Measurements from ENCODE around the gene NECTIN2.
"Not testable (repeated sequence)": the region's sequence is repeated elsewhere in the genome, so short reads cannot be mapped to it uniquely, and the experiment has no call there.

The NECTIN2 gene

DNA sequence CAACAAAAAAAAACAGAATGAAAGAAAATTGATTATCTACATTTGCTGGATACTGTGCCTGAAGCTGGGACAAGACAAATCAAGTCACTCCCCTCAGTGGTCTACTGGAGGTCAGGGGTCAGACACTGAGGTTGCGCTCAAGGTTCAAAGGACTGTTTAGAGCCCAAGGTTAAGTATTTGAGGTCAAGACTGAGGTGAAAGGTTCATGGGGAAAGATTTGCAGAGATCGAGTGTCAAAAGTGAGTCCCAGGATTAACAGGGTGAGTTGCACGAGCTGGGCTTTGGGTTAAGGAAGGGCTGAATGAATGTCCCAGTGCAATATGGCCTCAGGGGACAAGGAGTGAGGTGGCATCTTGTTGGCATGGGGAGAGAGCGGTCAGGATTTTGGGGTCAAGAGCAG, 41.6 kb downstream of the NECTIN2 start:
- no peak for DNase-seq

DNA sequence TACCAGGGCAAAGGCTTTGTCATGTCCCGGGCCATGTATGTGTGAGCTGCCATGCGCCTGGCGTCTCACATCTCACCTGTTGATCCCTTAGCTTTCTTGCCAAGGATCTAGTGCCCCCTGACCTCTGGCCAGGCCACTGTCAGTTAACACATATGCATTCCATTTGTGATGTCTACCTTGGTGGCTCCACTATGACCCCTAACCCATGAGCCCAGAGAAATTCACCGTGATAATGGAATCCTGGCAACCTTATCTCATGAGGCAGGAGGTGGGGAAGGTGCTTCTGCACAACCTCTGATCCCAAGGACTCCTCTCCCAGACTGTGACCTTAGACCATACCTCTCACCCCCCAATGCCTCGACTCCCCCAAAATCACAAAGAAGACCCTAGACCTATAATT, 42.2 kb downstream of the NECTIN2 start:
- DNase-seq = not testable (repeated sequence)

GRCh38 chr19:44889830-44890365, 43.8 kb downstream of the NECTIN2 start:
- no peak for DNase-seq

DNA sequence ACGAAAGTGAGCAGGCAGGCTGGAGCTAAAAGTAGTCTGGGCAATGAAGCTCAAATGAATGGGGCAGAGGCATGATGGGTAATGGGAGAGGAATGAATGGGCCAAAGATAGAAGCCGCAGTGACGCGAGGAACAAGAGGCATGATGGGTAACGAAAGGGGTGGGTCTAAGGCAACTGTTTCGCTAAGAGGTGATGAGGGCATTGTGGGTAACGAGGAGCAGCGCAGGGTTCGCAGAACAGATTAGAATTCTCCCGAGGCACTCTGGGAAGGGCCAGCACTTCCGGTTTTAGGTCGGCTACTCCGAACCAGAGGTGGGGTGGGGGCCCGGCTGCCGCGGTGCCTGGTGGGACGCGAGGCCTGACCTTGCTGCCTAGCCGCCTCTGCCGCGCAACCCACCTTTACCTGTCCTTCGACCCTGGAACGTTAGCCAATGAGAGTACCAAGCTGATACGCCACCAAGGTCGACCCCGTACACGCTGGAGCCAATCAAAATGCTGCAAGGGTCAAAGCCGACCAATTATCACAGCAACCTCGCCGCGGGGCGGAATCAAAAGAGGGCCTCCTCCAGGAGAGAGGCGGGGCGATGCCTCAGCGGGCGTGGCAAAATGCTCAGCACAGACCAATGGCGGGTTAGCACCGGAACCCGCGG, 44.4 kb downstream of the NECTIN2 start:
- peak; percentile 100 for DNase-seq

DNA sequence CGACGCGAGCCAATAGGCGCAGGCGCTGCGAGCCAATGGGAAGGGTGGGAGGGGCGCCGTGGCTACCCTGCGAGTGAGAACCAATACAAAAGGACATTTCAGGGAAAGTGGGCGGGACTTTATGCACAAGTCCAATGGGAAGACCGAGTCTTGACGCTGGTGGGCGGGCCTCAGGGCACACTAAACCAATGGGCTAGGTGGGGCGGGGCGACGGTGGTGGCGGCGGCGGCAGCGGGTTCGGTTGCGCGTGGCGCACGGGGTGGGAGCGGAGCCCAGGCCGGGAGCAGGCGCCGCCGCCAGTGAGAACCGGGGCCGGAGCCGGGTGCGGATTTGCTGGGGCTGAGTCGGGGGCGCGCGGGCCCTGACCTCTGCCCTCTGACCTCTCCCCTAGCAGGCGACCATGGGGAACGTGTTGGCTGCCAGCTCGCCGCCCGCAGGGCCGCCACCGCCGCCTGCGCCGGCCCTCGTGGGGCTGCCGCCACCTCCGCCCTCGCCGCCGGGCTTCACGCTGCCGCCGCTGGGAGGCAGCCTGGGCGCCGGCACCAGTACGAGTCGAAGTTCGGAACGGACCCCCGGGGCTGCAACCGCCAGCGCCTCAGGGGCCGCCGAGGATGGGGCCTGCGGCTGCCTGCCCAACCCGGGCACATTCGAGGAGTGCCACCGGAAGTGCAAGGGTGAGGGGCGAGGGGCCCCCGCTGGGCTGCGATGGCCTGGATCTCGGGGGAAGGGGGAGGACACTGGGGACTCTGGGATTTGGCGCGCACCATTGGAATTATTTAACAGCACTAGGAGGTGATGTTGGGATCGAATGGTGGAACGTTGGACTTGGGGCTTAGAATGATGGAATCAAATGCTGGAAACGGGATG, 45.2 kb downstream of the NECTIN2 start, which contains the start of gene TOMM40:
TOMM40 (plus strand) TSS at position 239 of the 867 bp plus-strand sequence; CDS start at position 401, 162 bp downstream.
- no peak for DNase-seq

GRCh38 chr19:44892932-44893331, 46.8 kb downstream of the NECTIN2 start:
- DNase-seq = no peak

- no peak for DNase-seq
Measured at GRCh38 chr19:44893332-44894051, 47.4 kb downstream of the NECTIN2 start.

GRCh38 chr19:44894052-44894400, 47.9 kb downstream of the NECTIN2 start:
- no peak for DNase-seq

GRCh38 chr19:44894946-44895345, 48.8 kb downstream of the NECTIN2 start:
- DNase-seq = no peak

- no peak for DNase-seq
Measured at GRCh38 chr19:44897835-44898234, 51.7 kb downstream of the NECTIN2 start.

DNA sequence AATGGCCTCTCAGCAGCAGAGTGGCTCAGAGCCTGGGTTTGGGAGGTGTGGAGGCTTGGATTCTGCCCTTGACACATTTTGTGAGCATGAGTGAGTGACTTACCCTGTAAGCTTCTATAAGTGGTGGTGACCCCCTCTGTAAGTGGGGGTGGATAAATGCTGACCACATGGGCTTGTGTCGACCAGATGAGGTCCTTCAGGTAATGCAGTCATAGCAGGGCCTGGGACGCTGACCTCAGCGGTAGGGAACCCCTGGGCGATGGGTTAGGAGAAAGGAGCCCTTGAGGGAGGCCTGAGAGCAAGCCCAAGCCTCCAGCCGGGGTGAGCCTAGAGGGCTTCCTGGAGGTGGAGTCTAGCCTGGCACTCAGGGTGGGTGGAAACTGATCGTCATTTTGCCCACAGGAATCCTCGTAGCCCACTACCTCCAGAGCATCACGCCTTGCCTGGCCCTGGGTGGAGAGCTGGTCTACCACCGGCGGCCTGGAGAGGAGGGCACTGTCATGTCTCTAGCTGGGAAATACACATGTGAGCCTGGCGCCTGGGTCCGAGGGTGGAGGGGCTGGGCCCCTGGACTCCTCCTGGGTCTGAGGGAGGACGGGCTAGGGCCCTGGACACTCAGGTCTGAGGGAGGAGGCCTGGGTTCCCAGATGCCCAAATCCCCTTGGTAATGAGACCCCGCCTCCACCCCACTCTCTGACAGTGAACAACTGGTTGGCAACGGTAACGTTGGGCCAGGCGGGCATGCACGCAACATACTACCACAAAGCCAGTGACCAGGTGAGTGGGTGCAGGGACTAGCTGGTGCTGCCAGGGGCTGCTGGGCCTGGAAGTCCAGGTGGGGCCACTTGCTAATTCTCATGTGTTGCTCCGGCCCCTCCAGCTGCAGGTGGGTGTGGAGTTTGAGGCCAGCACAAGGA, 54.5 kb downstream of the NECTIN2 start:
- DNase-seq = no peak

GRCh38 chr19:44903216-44903601, 57.1 kb downstream of the NECTIN2 start:
- no peak for DNase-seq

DNA sequence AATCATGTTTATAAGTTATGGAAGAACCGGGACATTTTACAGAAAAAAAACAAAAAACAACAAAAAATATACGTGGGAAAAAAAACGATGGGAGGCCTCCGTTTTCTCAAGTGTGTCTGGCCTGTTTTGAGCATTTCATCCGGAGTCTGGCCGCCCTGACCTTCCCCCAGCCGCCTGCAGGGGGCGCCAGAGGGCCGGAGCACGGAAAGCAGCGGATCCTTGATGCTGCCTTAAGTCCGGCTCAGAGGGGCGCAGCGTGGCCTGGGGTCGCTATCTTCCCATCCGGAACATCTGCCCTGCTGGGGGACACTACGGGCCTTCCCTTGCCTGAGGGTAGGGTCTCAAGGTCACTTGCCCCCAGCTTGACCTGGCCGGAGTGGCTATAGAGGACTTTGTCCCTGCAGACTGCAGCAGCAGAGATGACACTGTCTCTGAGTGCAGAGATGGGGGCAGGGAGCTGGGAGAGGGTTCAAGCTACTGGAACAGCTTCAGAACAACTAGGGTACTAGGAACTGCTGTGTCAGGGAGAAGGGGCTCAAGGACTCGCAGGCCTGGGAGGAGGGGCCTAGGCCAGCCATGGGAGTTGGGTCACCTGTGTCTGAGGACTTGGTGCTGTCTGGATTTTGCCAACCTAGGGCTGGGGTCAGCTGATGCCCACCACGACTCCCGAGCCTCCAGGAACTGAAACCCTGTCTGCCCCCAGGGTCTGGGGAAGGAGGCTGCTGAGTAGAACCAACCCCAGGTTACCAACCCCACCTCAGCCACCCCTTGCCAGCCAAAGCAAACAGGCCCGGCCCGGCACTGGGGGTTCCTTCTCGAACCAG, 57.7 kb downstream of the NECTIN2 start:
- DNase-seq = peak; percentile 91

DNA sequence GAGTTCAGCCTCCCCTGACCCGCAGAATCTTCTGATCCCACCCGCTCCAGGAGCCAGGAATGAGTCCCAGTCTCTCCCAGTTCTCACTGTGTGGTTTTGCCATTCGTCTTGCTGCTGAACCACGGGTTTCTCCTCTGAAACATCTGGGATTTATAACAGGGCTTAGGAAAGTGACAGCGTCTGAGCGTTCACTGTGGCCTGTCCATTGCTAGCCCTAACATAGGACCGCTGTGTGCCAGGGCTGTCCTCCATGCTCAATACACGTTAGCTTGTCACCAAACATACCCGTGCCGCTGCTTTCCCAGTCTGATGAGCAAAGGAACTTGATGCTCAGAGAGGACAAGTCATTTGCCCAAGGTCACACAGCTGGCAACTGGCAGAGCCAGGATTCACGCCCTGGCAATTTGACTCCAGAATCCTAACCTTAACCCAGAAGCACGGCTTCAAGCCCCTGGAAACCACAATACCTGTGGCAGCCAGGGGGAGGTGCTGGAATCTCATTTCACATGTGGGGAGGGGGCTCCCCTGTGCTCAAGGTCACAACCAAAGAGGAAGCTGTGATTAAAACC, 58.4 kb downstream of the NECTIN2 start:
- peak; percentile 63 for DNase-seq

GRCh38 chr19:44905437-44906160, 59.5 kb downstream of the NECTIN2 start, which contains the start of gene APOE:
TSS of gene APOE (plus strand) at chr19:44905796. CDS start at chr19:44906625, 829 bp downstream.
- peak; percentile 88 for DNase-seq

DNA sequence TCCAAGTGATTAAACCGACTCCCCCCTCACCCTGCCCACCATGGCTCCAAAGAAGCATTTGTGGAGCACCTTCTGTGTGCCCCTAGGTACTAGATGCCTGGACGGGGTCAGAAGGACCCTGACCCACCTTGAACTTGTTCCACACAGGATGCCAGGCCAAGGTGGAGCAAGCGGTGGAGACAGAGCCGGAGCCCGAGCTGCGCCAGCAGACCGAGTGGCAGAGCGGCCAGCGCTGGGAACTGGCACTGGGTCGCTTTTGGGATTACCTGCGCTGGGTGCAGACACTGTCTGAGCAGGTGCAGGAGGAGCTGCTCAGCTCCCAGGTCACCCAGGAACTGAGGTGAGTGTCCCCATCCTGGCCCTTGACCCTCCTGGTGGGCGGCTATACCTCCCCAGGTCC, 61.5 kb downstream of the NECTIN2 start:
- DNase-seq = no peak

- no peak for DNase-seq
Measured at GRCh38 chr19:44908074-44908835, 62.2 kb downstream of the NECTIN2 start.

DNA sequence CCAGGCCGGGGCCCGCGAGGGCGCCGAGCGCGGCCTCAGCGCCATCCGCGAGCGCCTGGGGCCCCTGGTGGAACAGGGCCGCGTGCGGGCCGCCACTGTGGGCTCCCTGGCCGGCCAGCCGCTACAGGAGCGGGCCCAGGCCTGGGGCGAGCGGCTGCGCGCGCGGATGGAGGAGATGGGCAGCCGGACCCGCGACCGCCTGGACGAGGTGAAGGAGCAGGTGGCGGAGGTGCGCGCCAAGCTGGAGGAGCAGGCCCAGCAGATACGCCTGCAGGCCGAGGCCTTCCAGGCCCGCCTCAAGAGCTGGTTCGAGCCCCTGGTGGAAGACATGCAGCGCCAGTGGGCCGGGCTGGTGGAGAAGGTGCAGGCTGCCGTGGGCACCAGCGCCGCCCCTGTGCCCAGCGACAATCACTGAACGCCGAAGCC, 62.8 kb downstream of the NECTIN2 start:
- no peak for DNase-seq

- DNase-seq = peak; percentile 91
Measured at GRCh38 chr19:44909775-44910174, 63.7 kb downstream of the NECTIN2 start.
